Eye (tissue), 1 donor: ENCODE data around the gene RECK.
A peak's percentile ranks its signal among the peaks of the same experiment; 100 is the strongest.

Experiments used
- DNase-seq: peaks from one replicate; pipeline ENCODE4 v3.0.0-alpha.2; 2015

The RECK gene

GRCh38 chr9:36029765-36030528, 6.8 kb upstream of the RECK start:
- peak; percentile 48 for DNase-seq

- no peak for DNase-seq
These were observed 5.8 kb upstream of the RECK start for GRCh38 chr9:36030871-36031270.

GRCh38 chr9:36031774-36032555, 4.7 kb upstream of the RECK start:
- no peak for DNase-seq

GRCh38 chr9:36033788-36034187, 2.9 kb upstream of the RECK start:
- no peak for DNase-seq

GRCh38 chr9:36034234-36034633, 2.5 kb upstream of the RECK start:
- no peak for DNase-seq

GRCh38 chr9:36035006-36035405, 1.7 kb upstream of the RECK start:
- DNase-seq, result no peak

- no peak for DNase-seq
These were observed 397 bp upstream of the RECK start for GRCh38 chr9:36036253-36036779.

- DNase-seq, result peak; percentile 82
These were observed 923 bp downstream of the RECK start for GRCh38 chr9:36037549-36038122.

- DNase-seq, result no peak
These were observed 2.4 kb downstream of the RECK start for GRCh38 chr9:36039121-36039520.

- DNase-seq, result no peak
These were observed 3.0 kb downstream of the RECK start for GRCh38 chr9:36039696-36040095.

GRCh38 chr9:36040271-36040925, 3.7 kb downstream of the RECK start:
- no peak for DNase-seq

GRCh38 chr9:36041506-36041905, 4.8 kb downstream of the RECK start:
- DNase-seq, result no peak

- DNase-seq, result no peak
These were observed 8.9 kb downstream of the RECK start for GRCh38 chr9:36045610-36046009.

- no peak for DNase-seq
These were observed 10.2 kb downstream of the RECK start for GRCh38 chr9:36046923-36047322.

GRCh38 chr9:36049408-36049807, 12.7 kb downstream of the RECK start:
- no peak for DNase-seq

GRCh38 chr9:36050476-36050875, 13.8 kb downstream of the RECK start:
- no peak for DNase-seq

GRCh38 chr9:36051317-36051716, 14.6 kb downstream of the RECK start:
- DNase-seq, result no peak

GRCh38 chr9:36053971-36054370, 17.3 kb downstream of the RECK start:
- DNase-seq, result no peak

- DNase-seq, result no peak
These were observed 20.2 kb downstream of the RECK start for GRCh38 chr9:36056896-36057295.

GRCh38 chr9:36063804-36064447, 27.2 kb downstream of the RECK start:
- DNase-seq, result no peak

GRCh38 chr9:36064448-36065037, 27.8 kb downstream of the RECK start:
- no peak for DNase-seq

- DNase-seq, result no peak
These were observed 37.3 kb downstream of the RECK start for GRCh38 chr9:36074055-36074454.
